Liver (tissue), 3 donors: ENCODE measurements around the gene NKAPD1.

Experiments used
- CTCF ChIP-seq: fragments of 150-350 bp; IDR thresholded peaks from 2 replicates; pipeline ENCODE4 v1.5.1; 2017; ENCODE audit warnings: improper control_type of control experiment, low read depth, low read length; ENCODE audit not compliant: missing input control
- EGR1 ChIP-seq, 2 donors: IDR thresholded peaks; 2 replicates each; pipeline ENCODE4 v1.6.1; 2016 to 2018; ENCODE audit warnings: antibody characterized with exemption in 2 of 2, low read depth in 2 of 2
- FOXA1 ChIP-seq: IDR thresholded peaks from 2 replicates; pipeline ENCODE4 v1.6.1; 2016; ENCODE audit warnings: antibody characterized with exemption
- GABPA ChIP-seq, 2 donors: IDR thresholded peaks in 1 of 2; conservative IDR thresholded peaks in 1 of 2; 2 replicates each; pipeline ENCODE4 v1.6.1; 2016; ENCODE audit warnings: antibody characterized with exemption in 2 of 2, mild to moderate bottlenecking in 1 of 2, moderate library complexity in 1 of 2
- HNF4A ChIP-seq, 2 donors: conservative IDR thresholded peaks; 2 replicates each; pipeline ENCODE4 v1.6.1; 2016; ENCODE audit warnings: antibody characterized with exemption in 2 of 2, mild to moderate bottlenecking in 2 of 2
- JUND ChIP-seq, 2 donors: IDR thresholded peaks; 2 replicates each; pipeline ENCODE4 v1.6.1; 2016; ENCODE audit warnings: antibody characterized with exemption in 2 of 2
- RAD21 ChIP-seq, 2 donors: IDR thresholded peaks; 2 replicates each; pipeline ENCODE4 v1.6.1; 2016; ENCODE audit warnings: antibody characterized with exemption in 2 of 2, mild to moderate bottlenecking in 2 of 2
- REST ChIP-seq: IDR thresholded peaks from 2 replicates; pipeline ENCODE4 v1.6.1; 2016; ENCODE audit warnings: antibody characterized with exemption, mild to moderate bottlenecking
- RXRA ChIP-seq, 2 donors: IDR thresholded peaks; 2 replicates each; pipeline ENCODE4 v1.6.1; 2017 to 2018; ENCODE audit warnings: antibody characterized with exemption in 2 of 2, mild to moderate bottlenecking in 1 of 2
- TAF1 ChIP-seq: conservative IDR thresholded peaks from 2 replicates; pipeline ENCODE4 v1.6.1; 2016; ENCODE audit warnings: antibody characterized with exemption, mild to moderate bottlenecking
- YY1 ChIP-seq: IDR thresholded peaks from 2 replicates; pipeline ENCODE4 v1.6.1; 2016; ENCODE audit warnings: antibody characterized with exemption, mild to moderate bottlenecking
- ZBTB33 ChIP-seq: IDR thresholded peaks from 2 replicates; pipeline ENCODE4 v1.6.1; 2016; ENCODE audit warnings: antibody characterized with exemption
- TF ChIP-seq, protein P1 (sequence below): IDR thresholded peaks from 2 replicates; pipeline ENCODE4 v1.6.1; 2016; ENCODE audit warnings: antibody characterized with exemption
- TF ChIP-seq, protein P2 (sequence below): IDR thresholded peaks from 2 replicates; pipeline ENCODE4 v1.6.1; 2016; ENCODE audit warnings: antibody characterized with exemption
- donor health status: healthy.
- donor health status: healthy.

GRCh38 chr11:112106070-112106469, 32.0 kb downstream of the NKAPD1 start:
- TF ChIP-seq CTCF (no peak), JUND (IDR thresholded peaks at IDR 0.05) (no peak), GABPA (IDR thresholded peaks at IDR 0.05 in 1 of 2, conservative IDR thresholded peaks at IDR 0.05 in 1 of 2) (no peak), YY1 (no peak), REST (no peak), RAD21 (IDR thresholded peaks at IDR 0.05) (no peak), ZBTB33 (no peak), FOXA1 (no peak), RXRA (IDR thresholded peaks at IDR 0.05) (no peak), TAF1 (no peak), EGR1 (IDR thresholded peaks at IDR 0.05; ENCODE audit: low read depth in 2 of 2) (no peak), HNF4A (conservative IDR thresholded peaks at IDR 0.05) (no peak)
- TF ChIP-seq, protein P1, sequence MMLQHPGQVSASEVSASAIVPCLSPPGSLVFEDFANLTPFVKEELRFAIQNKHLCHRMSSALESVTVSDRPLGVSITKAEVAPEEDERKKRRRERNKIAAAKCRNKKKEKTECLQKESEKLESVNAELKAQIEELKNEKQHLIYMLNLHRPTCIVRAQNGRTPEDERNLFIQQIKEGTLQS: no peak
- TF ChIP-seq, protein P2, sequence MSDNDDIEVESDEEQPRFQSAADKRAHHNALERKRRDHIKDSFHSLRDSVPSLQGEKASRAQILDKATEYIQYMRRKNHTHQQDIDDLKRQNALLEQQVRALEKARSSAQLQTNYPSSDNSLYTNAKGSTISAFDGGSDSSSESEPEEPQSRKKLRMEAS: no peak
